ENCODE results near the gene MMP23B. TPM values are rescaled to one million over a fixed set of nuclear protein-coding genes. Genes with fewer than 3 reads are reported as not detected.
A peak's percentile ranks its signal among the peaks of the same experiment; 100 is the strongest.

MMP23B gene
- total and polyA plus RNA-seq, 10 of the 15 experiments (the other 5 are each of a cell fraction or from before 2014, with no cell fraction given) = 0.25 to 0.76 (median 0.34) TPM; not detected in 4

DNA sequence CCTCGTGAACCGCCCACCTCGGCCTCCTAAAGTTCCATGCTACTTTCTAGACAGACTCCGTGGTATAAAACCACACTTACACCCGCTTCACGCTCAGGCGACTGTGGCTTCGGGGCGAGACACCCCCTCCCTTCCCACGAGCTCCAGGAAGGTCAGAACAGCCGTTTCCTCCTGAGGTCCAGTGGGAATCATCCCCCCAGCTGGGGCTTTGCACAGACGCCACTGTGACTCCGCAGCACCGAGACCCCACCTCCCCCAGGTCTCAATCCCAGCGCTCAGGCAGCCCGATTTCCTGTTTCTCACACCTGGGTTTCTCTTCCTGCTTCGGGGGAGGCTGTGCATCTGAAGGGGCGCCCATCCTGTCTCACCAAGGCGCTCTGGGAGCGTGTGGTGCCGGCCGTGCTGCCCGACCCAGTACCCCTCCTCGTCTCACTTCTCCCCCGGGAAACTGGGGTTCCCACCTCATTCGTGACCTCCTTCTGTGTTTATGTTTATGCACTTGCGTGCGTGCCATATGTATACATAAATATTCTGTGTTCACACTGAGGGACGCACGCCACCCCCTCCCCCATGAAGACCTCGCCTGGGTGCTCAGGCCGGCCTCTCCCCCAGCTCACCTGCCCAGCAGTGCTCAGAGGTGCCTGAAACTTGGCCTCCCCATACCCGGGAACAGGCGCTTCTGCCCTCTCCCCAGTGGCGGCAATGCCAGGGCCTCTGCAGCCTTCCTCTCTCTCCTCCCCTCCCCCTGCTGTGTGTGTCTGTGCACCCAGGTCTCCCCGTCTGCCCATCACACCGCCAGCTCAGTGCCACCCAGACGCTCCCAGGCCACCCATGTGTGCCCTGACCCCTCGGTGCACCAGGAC is 46.0 kb downstream of the MMP23B start:
- peak overlapping the region; percentile 81 for H3K4me2 ChIP-seq (ENCODE audit: control insufficient read depth, insufficient read depth)
- TF ChIP-seq MEF2B (IDR thresholded peaks at IDR 0.05; ENCODE audit: partially characterized antibody, poor library complexity, severe bottlenecking) (peak; percentile 98), TARDBP (IDR thresholded peaks at IDR 0.05; ENCODE audit: borderline replicate concordance) (no peak), IKZF2 (IDR thresholded peaks at IDR 0.05) (peak; percentile 98), RAD21 (IDR thresholded peaks at IDR 0.05; ENCODE audit: insufficient read depth, low read depth, low read length) (no peak), BCL11A (IDR thresholded peaks at IDR 0.05; ENCODE audit: low read depth, low read length) (peak; percentile 51), RB1 (IDR thresholded peaks at IDR 0.05; ENCODE audit: borderline replicate concordance) (0 out of 2 replicates have a peak, but pooled peaks have one; percentile 25), ZNF207 (IDR thresholded peaks at IDR 0.05; ENCODE audit: borderline replicate concordance) (no peak), ATF7 (IDR thresholded peaks at IDR 0.05; ENCODE audit: low read depth) (peak; percentile 60; the same call in 1 of the 2 replicates), NR2C1 (IDR thresholded peaks at IDR 0.05) (no peak), NRF1 (conservative IDR thresholded peaks at IDR 0.05; ENCODE audit: low read depth, low read length) (no peak), TAF1 (IDR thresholded peaks at IDR 0.05; ENCODE audit: borderline replicate concordance, low read depth, low read length) (no peak), STAT1 (conservative IDR thresholded peaks at IDR 0.05) (no peak), FOXK2 (IDR thresholded peaks at IDR 0.05) (peak; percentile 58; the same call in 1 of the 2 replicates), SIX5 (IDR thresholded peaks at IDR 0.05; ENCODE audit: low read depth, low read length, severe bottlenecking) (no peak)
- TF ChIP-seq, protein P1, sequence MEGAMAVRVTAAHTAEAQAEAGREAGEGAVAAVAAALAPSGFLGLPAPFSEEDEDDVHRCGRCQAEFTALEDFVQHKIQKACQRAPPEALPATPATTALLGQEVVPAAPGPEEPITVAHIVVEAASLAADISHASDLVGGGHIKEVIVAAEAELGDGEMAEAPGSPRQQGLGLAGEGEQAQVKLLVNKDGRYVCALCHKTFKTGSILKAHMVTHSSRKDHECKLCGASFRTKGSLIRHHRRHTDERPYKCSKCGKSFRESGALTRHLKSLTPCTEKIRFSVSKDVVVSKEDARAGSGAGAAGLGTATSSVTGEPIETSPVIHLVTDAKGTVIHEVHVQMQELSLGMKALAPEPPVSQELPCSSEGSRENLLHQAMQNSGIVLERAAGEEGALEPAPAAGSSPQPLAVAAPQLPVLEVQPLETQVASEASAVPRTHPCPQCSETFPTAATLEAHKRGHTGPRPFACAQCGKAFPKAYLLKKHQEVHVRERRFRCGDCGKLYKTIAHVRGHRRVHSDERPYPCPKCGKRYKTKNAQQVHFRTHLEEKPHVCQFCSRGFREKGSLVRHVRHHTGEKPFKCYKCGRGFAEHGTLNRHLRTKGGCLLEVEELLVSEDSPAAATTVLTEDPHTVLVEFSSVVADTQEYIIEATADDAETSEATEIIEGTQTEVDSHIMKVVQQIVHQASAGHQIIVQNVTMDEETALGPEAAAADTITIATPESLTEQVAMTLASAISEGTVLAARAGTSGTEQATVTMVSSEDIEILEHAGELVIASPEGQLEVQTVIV (IDR thresholded peaks at IDR 0.05; ENCODE audit: borderline replicate concordance, partially characterized antibody) = no peak
- TF ChIP-seq, protein P2, sequence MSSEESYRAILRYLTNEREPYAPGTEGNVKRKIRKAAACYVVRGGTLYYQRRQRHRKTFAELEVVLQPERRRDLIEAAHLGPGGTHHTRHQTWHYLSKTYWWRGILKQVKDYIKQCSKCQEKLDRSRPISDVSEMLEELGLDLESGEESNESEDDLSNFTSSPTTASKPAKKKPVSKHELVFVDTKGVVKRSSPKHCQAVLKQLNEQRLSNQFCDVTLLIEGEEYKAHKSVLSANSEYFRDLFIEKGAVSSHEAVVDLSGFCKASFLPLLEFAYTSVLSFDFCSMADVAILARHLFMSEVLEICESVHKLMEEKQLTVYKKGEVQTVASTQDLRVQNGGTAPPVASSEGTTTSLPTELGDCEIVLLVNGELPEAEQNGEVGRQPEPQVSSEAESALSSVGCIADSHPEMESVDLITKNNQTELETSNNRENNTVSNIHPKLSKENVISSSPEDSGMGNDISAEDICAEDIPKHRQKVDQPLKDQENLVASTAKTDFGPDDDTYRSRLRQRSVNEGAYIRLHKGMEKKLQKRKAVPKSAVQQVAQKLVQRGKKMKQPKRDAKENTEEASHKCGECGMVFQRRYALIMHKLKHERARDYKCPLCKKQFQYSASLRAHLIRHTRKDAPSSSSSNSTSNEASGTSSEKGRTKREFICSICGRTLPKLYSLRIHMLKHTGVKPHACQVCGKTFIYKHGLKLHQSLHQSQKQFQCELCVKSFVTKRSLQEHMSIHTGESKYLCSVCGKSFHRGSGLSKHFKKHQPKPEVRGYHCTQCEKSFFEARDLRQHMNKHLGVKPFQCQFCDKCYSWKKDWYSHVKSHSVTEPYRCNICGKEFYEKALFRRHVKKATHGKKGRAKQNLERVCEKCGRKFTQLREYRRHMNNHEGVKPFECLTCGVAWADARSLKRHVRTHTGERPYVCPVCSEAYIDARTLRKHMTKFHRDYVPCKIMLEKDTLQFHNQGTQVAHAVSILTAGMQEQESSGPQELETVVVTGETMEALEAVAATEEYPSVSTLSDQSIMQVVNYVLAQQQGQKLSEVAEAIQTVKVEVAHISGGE (CRISPR knock-in tag; IDR thresholded peaks at IDR 0.05) = no peak

More for the DNA sequence above, 46.0 kb downstream of the MMP23B start:
- peak overlapping the region; percentile 94 for H3K27ac ChIP-seq (ENCODE audit: control insufficient read depth, insufficient read depth)
- RAD21 ChIA-PET (ENCODE audit: unreplicated experiment) = interaction anchor here (0.6 to 2.0 kb wide), 7 partner anchors 9 to 340 kb away, joined by 3 to 8 read pairs (median 3); partner anchors contain the start of gene MIB2
- 2% methylated on average over 38 of the region's 39 CpGs for WGBS (ENCODE audit: insufficient coverage, insufficient replicate concordance, low lambda C conversion rate, missing lambda C conversion rate)
- SMC1A ChIA-PET (ENCODE audit: uncharacterized antibody, unreplicated experiment) = interaction anchor here (0.8 to 2.2 kb wide), 2 partner anchors 8 to 214 kb away, joined by 4 to 10 read pairs; no protein-coding TSS in a partner anchor
- POLR2A ChIA-PET = interaction anchor here (0.7 to 1.4 kb wide), 6 partner anchors 12 to 214 kb away, joined by 3 to 6 read pairs (median 4); no protein-coding TSS in a partner anchor
- H3K4me3 ChIP-seq = peak overlapping the region; percentile 55; the same call in 1 of the 2 replicates
- ATAC-seq = peak; percentile 75
- in situ Hi-C loops (cut with MboI) = no loop called here
- peak; percentile 54 for FAIRE-seq
- H4K20me1 ChIP-seq (ENCODE audit: control insufficient read depth, insufficient read depth) = no peaks in the 10 kb centered on the region
- peak overlapping the region; percentile 60 for H2AFZ ChIP-seq (ENCODE audit: control insufficient read depth, low read depth, low read length)
- peak; percentile 86 for DNase-seq (ENCODE audit: low read depth, low spot score)
- intact Hi-C loops (cut with micrococcal nuclease; ENCODE audit: unreplicated experiment) = no loop called here
- no TSS peak for BruUV-seq (replicated peaks)
- H3K9ac ChIP-seq (ENCODE audit: control insufficient read depth, insufficient read depth, low read length) = peak overlapping the region; percentile 56
- H3K36me3 ChIP-seq (ENCODE audit: control insufficient read depth in 2 of 2, insufficient read depth in 2 of 2, low read length in 1 of 2) = peaks cover 0 to 3% of the 10 kb centered on the region in 2 experiments; a peak in 1 of 4 replicates
- CTCF ChIA-PET = interaction anchor here (0.6 to 2.4 kb wide), 10 partner anchors 9 to 231 kb away, joined by 3 to 13 read pairs (median 4); partner anchors contain the start of gene CDK11A
- H3K79me2 ChIP-seq (ENCODE audit: control insufficient read depth, insufficient read depth, low read length) = peaks cover 13% of the 10 kb centered on the region
- no peaks in the 10 kb centered on the region for H3K27me3 ChIP-seq (replicated peaks in 1 of 2; ENCODE audit: control insufficient read depth in 2 of 2, insufficient read depth in 2 of 2, low read length in 1 of 2)
- no peaks in the 10 kb centered on the region for H3K9me3 ChIP-seq (replicated peaks; ENCODE audit: control insufficient read depth, insufficient read depth, low read length)
- H3K4me1 ChIP-seq (ENCODE audit: control insufficient read depth, insufficient read depth, low read length) = peaks cover 24% of the 10 kb centered on the region

Measured in GM12878 (cell line).